ENCODE data around the gene HOXB7. TPM values are rescaled to one million over a fixed set of nuclear protein-coding genes. Genes with fewer than 3 reads are reported as not detected.

The HOXB7 gene
- total and polyA plus RNA-seq, 10 of the 15 experiments (the other 5 are each of a cell fraction or from before 2014, with no cell fraction given) = 2.8 to 7.4 (median 4.2) TPM

DNA sequence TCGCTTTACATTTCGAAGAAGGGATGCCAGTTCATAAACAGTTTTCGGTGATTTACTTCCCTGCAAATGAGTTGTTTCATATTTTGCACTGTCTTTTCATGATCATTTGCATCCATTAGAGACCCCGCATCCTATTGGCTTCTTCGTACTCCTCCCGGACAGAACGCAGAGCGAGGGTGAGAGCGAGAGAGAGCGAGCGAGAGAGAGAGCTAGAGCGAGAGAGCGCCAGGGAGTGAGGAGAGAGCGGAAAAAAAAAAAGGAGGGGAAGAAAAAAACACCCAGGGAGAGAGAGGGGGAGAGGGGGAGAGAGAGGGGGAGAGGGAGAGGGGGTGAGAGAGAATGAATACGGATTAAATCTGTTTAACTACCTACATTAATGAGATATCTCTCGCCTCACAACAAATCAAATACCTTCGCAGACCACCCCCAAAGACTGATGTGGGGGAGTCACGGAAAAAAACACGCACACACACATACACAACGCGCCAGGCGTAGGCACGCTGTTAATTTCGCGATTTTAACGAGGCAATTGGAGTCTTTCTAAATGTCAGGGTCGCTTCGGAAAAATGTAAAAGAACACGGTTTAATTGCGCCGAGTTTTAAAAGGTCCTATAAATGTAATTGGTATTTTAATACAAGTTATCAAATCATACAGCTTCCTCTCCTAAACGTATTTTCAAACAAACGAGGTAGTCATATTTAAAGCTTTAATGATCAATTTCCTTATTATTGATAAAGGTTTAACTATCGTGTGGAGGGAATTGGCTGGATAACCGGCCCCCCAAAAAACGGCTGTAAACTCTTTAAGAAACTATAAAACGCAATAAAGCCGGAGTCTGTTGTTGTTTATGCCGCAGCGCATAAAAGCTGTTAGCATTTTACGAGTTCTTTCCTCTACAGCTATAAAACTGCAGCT, 4.5 kb upstream of the HOXB7 start, which contains the start of gene HOXB8:
Gene HOXB8 (minus strand): TSS at position 246 of the 916 bp plus-strand sequence. CDS start 588 bp downstream, outside the sequence.
- ATAC-seq = no peak
- TF ChIP-seq EZH2 (IDR thresholded peaks at IDR 0.05; ENCODE audit: borderline replicate concordance, control insufficient read depth, low read depth, low read length) = 0 out of 2 replicates have a peak, but pooled peaks have one; percentile 46
- TF ChIP-seq JUND (IDR thresholded peaks at IDR 0.05; ENCODE audit: low read depth, low read length) = no peak
- TF ChIP-seq SUZ12 (IDR thresholded peaks at IDR 0.05; ENCODE audit: unreplicated experiment) = peak; percentile 11
- TF ChIP-seq, protein P1, sequence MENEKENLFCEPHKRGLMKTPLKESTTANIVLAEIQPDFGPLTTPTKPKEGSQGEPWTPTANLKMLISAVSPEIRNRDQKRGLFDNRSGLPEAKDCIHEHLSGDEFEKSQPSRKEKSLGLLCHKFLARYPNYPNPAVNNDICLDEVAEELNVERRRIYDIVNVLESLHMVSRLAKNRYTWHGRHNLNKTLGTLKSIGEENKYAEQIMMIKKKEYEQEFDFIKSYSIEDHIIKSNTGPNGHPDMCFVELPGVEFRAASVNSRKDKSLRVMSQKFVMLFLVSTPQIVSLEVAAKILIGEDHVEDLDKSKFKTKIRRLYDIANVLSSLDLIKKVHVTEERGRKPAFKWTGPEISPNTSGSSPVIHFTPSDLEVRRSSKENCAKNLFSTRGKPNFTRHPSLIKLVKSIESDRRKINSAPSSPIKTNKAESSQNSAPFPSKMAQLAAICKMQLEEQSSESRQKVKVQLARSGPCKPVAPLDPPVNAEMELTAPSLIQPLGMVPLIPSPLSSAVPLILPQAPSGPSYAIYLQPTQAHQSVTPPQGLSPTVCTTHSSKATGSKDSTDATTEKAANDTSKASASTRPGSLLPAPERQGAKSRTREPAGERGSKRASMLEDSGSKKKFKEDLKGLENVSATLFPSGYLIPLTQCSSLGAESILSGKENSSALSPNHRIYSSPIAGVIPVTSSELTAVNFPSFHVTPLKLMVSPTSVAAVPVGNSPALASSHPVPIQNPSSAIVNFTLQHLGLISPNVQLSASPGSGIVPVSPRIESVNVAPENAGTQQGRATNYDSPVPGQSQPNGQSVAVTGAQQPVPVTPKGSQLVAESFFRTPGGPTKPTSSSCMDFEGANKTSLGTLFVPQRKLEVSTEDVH (IDR thresholded peaks at IDR 0.05; ENCODE audit: low read depth, partially characterized antibody) = no peak
- no peak for FAIRE-seq
- intact Hi-C loops (cut with micrococcal nuclease; ENCODE audit: unreplicated experiment) = loop anchor here (5.0 kb wide), 1 partner anchor 353 kb away; no protein-coding TSS in a partner anchor
- no TSS peak for BruUV-seq (replicated peaks)
- CTCF ChIA-PET = interaction anchor here (0.5 to 1.6 kb wide), 3 partner anchors 22 to 480 kb away, joined by 3 to 4 read pairs (median 3); no protein-coding TSS in a partner anchor
- Histone ChIP-seq H3K36me3 (ENCODE audit: control insufficient read depth in 2 of 2, insufficient read depth in 2 of 2, low read length in 1 of 2) (no peaks in the 10 kb centered on the region; a peak in 1 of 4 replicates), H3K27me3 (replicated peaks in 1 of 2; ENCODE audit: control insufficient read depth in 2 of 2, insufficient read depth in 2 of 2, low read length in 1 of 2) (peaks cover 28 to 38% of the 10 kb centered on the region in 2 experiments), H3K9me3 (replicated peaks; ENCODE audit: control insufficient read depth, insufficient read depth, low read length) (no peaks in the 10 kb centered on the region), H3K9ac (ENCODE audit: control insufficient read depth, insufficient read depth, low read length) (no peak within 1 kb of the TSS), H3K4me2 (ENCODE audit: control insufficient read depth, insufficient read depth) (peak within 1 kb of the TSS; percentile 25; the same call in 1 of the 2 replicates), H3K79me2 (ENCODE audit: control insufficient read depth, insufficient read depth, low read length) (no peaks in the 10 kb centered on the region), H4K20me1 (ENCODE audit: control insufficient read depth, insufficient read depth) (no peaks in the 10 kb centered on the region), H3K27ac (ENCODE audit: control insufficient read depth, insufficient read depth) (no peak within 1 kb of the TSS), H2AFZ (ENCODE audit: control insufficient read depth, low read depth, low read length) (no peak within 1 kb of the TSS), H3K4me1 (ENCODE audit: control insufficient read depth, insufficient read depth, low read length) (peaks cover 6% of the 10 kb centered on the region), H3K4me3 (no peak within 1 kb of the TSS)
- POLR2A ChIA-PET = no interaction called here
- SMC1A ChIA-PET (ENCODE audit: uncharacterized antibody, unreplicated experiment) = interaction anchor here (0.9 to 1.8 kb wide), 3 partner anchors 9 to 23 kb away, joined by 3 to 7 read pairs (median 5); no protein-coding TSS in a partner anchor
- RAD21 ChIA-PET (ENCODE audit: unreplicated experiment) = no interaction called here
- in situ Hi-C loops (cut with MboI) = no loop called here
- 28% methylated on average over 38 of the region's 41 CpGs for WGBS (ENCODE audit: insufficient coverage, insufficient replicate concordance, low lambda C conversion rate, missing lambda C conversion rate)
- DNase-seq (ENCODE audit: low read depth, low spot score) = no peak

Measured in GM12878 (cell line).